Vagina (tissue), 2 donors: ENCODE measurements around the gene ANKRD24.

Experiments
- CTCF ChIP-seq, 3 experiments: fragments of 450-650 bp in 2 of 3; fragments of 200-600 bp in 1 of 3; sonication (generic) in 1 of 3; IDR thresholded peaks; one replicate each; pipeline ENCODE4 v1.5.1; 2017 to 2019; ENCODE audit warnings: antibody characterized with exemption in 3 of 3, mild to moderate bottlenecking in 2 of 3, moderate library complexity in 2 of 3
- POLR2A ChIP-seq, 2 donors: fragments of 450-650 bp; IDR thresholded peaks; one replicate each; pipeline ENCODE4 v1.6.1; 2017; ENCODE audit warnings: antibody characterized with exemption in 2 of 2, mild to moderate bottlenecking in 2 of 2, moderate library complexity in 2 of 2

- peak in 2 of 3 experiments; percentile 23 to 24 for TF ChIP-seq CTCF (IDR thresholded peaks at IDR 0.05)
- TF ChIP-seq POLR2A (IDR thresholded peaks at IDR 0.05), result no peak
Measured at GRCh38 chr19:4140237-4140711, 42.2 kb upstream of the ANKRD24 start.
